H1 (cell line): ENCODE data around the gene HSPA1L. TPM values are rescaled to one million over a fixed set of nuclear protein-coding genes. Genes with fewer than 3 reads are reported as not detected.

ENCODE experiments used
- MAFK ChIP-seq: IDR thresholded peaks from 2 replicates; pipeline ENCODE4 v1.6.1; 2012; ENCODE audit warnings: low read depth, mild to moderate bottlenecking, improper control_type of control experiment, low read length
- PHF8 ChIP-seq: fragments of 200-600 bp; sonication (generic); conservative IDR thresholded peaks from 2 replicates; pipeline ENCODE4 v1.7.1; 2012; ENCODE audit warnings: low read depth, mild to moderate bottlenecking, inconsistent platforms, low read length, moderate library complexity
- SAP30 ChIP-seq: fragments of 300-600 bp; sonication (generic); IDR thresholded peaks from 2 replicates; pipeline ENCODE4 v1.7.1; 2012; ENCODE audit warnings: low read length, moderate library complexity, mild to moderate bottlenecking, inconsistent platforms; ENCODE audit not compliant: insufficient read depth, insufficient replicate concordance
- SP1 ChIP-seq: IDR thresholded peaks from 2 replicates; pipeline ENCODE4 v1.6.1; 2011; ENCODE audit warnings: low read depth, low read length
- SRF ChIP-seq: IDR thresholded peaks from 2 replicates; pipeline ENCODE4 v1.6.1; 2011; ENCODE audit warnings: mild to moderate bottlenecking, low read depth, low read length, moderate library complexity
- TAF7 ChIP-seq: optimal IDR thresholded peaks from 2 replicates; pipeline ENCODE3; 2011; ENCODE audit warnings: low read depth, mild to moderate bottlenecking, inconsistent platforms, low read length, moderate library complexity, borderline replicate concordance
- polyA plus RNA-seq, 7 experiments: library from polyadenylated mRNA; depleted of rRNA in 3 of 7; stranded (reverse) in 5 of 7; unstranded in 2 of 7; fragments of >200 nt in 5 of 7; fragments of 200-250 nt in 2 of 7; gene quantifications; 1 replicate in 5 of 7; 2 replicates in 1 of 7; 4 replicates in 1 of 7; pipeline versions ENCODE4 v1.2.1 to v1.2.3, GENCODE V29; 2011 to 2013; ENCODE audit warnings: missing spikeins in 2 of 7, mixed read lengths in 2 of 7
- total RNA-seq: library from RNA; stranded (reverse); fragmentation: NEBNext Ultra II Directional; extraction: Animal tissue kit (Norgen Biotek cat#: 25700); gene quantifications from 2 replicates; pipeline ENCODE4 v1.2.1, GENCODE V29; 2021
- TF ChIP-seq, protein P1 (sequence below): fragments of 300-600 bp; sonication (generic); IDR thresholded peaks from 2 replicates; pipeline ENCODE4 v1.7.1; 2012; ENCODE audit warnings: low read length, moderate library complexity, mild to moderate bottlenecking, inconsistent platforms; ENCODE audit not compliant: insufficient replicate concordance

HSPA1L gene
- total and polyA plus RNA-seq, 2 of the 8 experiments (the other 6 are each of a cell fraction or from before 2014, with no cell fraction given) = 1.00 to 1.9 TPM

DNA sequence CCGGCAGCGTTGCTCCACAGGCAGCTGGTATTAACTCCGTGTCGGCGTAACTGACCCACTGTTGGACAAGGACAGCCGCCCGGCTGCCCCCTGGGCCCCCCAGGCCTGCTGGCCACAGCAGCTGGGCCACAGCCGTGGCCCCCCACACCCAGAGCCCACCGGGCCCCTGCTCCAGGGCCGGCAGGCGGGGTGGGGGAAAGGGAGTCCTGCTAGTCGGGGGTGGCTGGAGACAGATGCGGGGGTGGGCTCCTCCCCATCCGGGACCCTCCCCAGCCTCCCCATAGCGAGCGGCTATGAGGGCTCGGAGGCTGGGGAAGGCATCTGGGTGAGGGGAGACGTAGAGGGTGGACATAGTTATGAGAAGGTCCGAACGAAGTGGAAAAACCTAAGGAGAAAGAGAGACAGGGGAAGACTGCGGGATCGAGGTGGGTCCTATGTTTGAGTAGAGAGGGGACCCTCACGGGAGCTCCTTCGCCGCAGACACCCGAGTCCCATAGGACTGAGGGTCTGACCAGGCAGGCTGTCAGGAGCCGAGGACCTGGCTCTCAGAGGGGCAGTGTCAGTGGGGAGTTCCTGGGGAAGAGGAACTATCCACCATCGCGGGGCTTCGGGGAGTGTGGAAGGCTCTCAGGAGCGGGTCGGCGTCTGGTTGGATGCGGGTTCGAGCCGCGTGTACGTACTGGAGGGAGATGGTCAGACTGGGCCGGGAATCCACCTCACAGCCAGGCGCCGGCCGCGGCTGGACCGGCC lies 20.0 kb downstream of the HSPA1L start (continued):
- TF ChIP-seq, protein P1, sequence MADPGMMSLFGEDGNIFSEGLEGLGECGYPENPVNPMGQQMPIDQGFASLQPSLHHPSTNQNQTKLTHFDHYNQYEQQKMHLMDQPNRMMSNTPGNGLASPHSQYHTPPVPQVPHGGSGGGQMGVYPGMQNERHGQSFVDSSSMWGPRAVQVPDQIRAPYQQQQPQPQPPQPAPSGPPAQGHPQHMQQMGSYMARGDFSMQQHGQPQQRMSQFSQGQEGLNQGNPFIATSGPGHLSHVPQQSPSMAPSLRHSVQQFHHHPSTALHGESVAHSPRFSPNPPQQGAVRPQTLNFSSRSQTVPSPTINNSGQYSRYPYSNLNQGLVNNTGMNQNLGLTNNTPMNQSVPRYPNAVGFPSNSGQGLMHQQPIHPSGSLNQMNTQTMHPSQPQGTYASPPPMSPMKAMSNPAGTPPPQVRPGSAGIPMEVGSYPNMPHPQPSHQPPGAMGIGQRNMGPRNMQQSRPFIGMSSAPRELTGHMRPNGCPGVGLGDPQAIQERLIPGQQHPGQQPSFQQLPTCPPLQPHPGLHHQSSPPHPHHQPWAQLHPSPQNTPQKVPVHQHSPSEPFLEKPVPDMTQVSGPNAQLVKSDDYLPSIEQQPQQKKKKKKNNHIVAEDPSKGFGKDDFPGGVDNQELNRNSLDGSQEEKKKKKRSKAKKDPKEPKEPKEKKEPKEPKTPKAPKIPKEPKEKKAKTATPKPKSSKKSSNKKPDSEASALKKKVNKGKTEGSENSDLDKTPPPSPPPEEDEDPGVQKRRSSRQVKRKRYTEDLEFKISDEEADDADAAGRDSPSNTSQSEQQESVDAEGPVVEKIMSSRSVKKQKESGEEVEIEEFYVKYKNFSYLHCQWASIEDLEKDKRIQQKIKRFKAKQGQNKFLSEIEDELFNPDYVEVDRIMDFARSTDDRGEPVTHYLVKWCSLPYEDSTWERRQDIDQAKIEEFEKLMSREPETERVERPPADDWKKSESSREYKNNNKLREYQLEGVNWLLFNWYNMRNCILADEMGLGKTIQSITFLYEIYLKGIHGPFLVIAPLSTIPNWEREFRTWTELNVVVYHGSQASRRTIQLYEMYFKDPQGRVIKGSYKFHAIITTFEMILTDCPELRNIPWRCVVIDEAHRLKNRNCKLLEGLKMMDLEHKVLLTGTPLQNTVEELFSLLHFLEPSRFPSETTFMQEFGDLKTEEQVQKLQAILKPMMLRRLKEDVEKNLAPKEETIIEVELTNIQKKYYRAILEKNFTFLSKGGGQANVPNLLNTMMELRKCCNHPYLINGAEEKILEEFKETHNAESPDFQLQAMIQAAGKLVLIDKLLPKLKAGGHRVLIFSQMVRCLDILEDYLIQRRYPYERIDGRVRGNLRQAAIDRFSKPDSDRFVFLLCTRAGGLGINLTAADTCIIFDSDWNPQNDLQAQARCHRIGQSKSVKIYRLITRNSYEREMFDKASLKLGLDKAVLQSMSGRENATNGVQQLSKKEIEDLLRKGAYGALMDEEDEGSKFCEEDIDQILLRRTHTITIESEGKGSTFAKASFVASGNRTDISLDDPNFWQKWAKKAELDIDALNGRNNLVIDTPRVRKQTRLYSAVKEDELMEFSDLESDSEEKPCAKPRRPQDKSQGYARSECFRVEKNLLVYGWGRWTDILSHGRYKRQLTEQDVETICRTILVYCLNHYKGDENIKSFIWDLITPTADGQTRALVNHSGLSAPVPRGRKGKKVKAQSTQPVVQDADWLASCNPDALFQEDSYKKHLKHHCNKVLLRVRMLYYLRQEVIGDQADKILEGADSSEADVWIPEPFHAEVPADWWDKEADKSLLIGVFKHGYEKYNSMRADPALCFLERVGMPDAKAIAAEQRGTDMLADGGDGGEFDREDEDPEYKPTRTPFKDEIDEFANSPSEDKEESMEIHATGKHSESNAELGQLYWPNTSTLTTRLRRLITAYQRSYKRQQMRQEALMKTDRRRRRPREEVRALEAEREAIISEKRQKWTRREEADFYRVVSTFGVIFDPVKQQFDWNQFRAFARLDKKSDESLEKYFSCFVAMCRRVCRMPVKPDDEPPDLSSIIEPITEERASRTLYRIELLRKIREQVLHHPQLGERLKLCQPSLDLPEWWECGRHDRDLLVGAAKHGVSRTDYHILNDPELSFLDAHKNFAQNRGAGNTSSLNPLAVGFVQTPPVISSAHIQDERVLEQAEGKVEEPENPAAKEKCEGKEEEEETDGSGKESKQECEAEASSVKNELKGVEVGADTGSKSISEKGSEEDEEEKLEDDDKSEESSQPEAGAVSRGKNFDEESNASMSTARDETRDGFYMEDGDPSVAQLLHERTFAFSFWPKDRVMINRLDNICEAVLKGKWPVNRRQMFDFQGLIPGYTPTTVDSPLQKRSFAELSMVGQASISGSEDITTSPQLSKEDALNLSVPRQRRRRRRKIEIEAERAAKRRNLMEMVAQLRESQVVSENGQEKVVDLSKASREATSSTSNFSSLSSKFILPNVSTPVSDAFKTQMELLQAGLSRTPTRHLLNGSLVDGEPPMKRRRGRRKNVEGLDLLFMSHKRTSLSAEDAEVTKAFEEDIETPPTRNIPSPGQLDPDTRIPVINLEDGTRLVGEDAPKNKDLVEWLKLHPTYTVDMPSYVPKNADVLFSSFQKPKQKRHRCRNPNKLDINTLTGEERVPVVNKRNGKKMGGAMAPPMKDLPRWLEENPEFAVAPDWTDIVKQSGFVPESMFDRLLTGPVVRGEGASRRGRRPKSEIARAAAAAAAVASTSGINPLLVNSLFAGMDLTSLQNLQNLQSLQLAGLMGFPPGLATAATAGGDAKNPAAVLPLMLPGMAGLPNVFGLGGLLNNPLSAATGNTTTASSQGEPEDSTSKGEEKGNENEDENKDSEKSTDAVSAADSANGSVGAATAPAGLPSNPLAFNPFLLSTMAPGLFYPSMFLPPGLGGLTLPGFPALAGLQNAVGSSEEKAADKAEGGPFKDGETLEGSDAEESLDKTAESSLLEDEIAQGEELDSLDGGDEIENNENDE = no peak
- TF ChIP-seq SRF (no peak), MAFK (no peak), PHF8 (peak; percentile 72), SP1 (no peak), SAP30 (peak; percentile 83), TAF7 (no peak)
